T-helper 9 cell (primary cell): ENCODE measurements around the gene TMEM134.
"Not testable (repeated sequence)": the region's sequence is repeated elsewhere in the genome, so short reads cannot be mapped to it uniquely, and the experiment has no call there.

Source experiments
- DNase-seq: peaks from one replicate; pipeline ENCODE4 v3.0.0-alpha.2; 2020

The TMEM134 gene

GRCh38 chr11:67436459-67437081 lies 32.5 kb downstream of the TMEM134 start:
- DNase-seq: peak; percentile 45

DNA sequence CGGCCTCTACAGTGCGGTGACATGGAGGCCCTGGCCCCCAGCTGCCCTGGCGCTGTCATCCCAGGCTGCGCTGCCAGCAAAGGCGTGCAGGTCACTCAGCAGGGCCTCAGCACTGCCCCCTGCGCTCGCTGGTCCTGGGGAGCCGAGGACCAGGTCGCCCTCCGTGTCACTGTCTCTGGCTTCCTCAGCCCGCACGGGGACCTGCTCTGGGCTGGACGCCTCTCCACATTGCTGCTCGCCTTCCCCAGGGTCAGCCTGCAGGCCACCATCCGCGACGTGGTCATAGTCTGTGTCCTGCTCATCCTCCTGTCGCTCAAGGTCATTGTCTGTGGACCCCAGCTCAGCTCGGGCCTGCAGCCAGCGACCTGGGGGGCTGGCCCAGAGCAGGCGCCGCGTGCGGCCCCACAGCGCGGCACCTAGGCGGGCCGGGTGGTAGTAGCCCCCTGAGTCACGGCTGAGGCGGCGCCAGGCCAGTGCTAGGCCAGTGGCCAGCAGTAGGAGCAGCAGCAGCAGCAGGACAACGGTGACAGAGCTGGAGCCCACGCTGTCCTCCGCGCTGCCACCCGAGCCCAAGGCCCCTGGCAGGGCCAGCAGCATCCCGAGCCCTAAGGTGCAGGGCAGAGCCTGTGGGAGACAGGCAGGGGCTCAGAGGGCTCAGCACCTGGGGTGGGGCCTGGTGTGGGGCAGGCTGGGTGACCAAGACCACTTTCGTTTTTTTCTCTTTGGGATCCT lies 33.2 kb downstream of the TMEM134 start:
- no peak for DNase-seq

DNA sequence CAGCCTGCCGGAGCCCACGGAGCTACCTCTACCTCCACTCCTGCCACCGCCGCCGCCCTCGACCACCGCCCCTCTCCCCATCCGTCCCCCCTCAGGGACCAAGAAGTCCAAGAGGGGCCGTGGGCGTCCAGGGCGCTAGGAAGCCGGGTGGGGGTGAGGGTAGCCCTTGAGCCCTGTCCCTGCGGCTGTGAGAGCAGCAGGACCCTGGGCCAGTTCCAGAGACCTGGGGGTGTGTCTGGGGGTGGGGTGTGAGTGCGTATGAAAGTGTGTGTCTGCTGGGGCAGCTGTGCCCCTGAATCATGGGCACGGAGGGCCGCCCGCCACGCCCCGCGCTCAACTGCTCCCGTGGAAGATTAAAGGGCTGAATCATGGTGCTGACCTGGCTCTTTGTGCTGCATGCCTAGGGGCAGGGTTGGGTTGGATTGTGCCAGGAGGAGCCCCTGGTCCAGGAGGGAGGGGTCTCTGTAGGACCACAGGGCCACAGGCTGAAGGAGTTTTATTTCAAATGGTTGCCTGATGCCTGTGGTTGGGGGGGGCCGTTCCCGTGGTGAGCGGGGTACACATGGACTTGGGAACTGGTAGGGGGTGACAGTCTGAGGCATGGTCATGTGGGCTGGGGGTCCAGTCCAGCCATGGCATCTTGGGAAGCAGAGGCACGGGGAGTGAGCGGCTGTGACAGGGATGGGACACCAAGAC lies 33.9 kb downstream of the TMEM134 start:
- DNase-seq: no peak

- DNase-seq: no peak
Measured at GRCh38 chr11:67434395-67434881, 34.6 kb downstream of the TMEM134 start.

- no peak for DNase-seq
Measured at GRCh38 chr11:67433536-67434394, 35.3 kb downstream of the TMEM134 start.

- no peak for DNase-seq
Measured at GRCh38 chr11:67432655-67433349, 36.2 kb downstream of the TMEM134 start.

GRCh38 chr11:67431346-67432249 lies 37.5 kb downstream of the TMEM134 start:
- DNase-seq: no peak

- no peak for DNase-seq
Measured at GRCh38 chr11:67429722-67430121, 39.3 kb downstream of the TMEM134 start.

DNA sequence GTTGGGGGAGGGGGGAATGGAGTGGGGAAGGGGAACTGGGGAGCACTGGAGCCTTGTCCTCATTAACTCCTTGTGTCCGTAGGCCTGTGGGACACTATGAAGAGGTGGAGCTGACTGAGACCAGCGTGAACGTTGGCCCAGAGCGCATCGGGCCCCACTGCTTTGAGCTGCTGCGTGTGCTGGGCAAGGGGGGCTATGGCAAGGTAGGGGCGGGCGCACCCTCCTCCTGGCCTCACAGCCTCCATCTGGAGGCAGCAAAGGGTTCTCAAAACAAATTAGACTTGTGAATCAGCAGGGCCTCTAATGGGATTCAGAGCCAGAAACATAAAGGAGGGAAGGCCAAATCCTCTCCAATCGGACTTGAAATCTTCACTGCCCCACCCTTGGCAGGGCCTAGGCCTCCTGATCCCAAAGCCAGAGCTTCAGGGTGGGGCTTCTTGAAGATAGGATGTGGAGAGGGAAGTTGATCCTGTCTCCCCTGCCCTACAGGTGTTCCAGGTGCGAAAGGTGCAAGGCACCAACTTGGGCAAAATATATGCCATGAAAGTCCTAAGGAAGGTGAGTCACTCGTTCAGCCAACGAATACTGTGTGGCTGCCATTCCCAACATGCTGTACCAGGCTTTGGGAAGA lies 39.9 kb downstream of the TMEM134 start:
- DNase-seq: no peak

- peak; percentile 100 for DNase-seq
Measured at GRCh38 chr11:67428052-67429001, 40.7 kb downstream of the TMEM134 start, which contains the start of gene RPS6KB2. Gene RPS6KB2, plus strand, starts transcription at chr11:67428494. Its CDS starts 52 bp downstream, at chr11:67428546.

- not testable (repeated sequence) for DNase-seq
Measured at GRCh38 chr11:67427364-67427859, 41.6 kb downstream of the TMEM134 start.

GRCh38 chr11:67423891-67424613 lies 45.0 kb downstream of the TMEM134 start:
- no peak for DNase-seq

- DNase-seq: no peak
Measured at GRCh38 chr11:67423466-67423865, 45.6 kb downstream of the TMEM134 start.

DNA sequence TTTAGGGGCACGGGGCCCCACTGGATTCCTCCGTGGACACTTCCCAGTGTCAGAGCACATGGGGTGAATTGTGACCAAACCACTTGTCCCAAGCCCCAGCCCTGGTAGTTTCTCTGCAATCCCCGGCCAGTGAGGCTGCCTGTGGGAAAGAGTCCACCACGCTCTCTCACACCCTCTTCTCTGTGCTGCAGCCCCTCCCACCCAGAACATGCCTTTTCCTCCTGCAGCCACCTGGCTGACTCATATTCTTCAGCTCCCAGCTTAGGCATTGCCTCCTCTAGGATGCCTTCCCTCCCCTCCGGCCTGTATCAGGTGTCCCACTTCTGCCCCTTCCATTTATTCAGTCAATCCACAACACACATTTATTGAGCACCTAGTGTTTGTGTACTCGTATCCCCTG lies 46.2 kb downstream of the TMEM134 start:
- DNase-seq: no peak

DNA sequence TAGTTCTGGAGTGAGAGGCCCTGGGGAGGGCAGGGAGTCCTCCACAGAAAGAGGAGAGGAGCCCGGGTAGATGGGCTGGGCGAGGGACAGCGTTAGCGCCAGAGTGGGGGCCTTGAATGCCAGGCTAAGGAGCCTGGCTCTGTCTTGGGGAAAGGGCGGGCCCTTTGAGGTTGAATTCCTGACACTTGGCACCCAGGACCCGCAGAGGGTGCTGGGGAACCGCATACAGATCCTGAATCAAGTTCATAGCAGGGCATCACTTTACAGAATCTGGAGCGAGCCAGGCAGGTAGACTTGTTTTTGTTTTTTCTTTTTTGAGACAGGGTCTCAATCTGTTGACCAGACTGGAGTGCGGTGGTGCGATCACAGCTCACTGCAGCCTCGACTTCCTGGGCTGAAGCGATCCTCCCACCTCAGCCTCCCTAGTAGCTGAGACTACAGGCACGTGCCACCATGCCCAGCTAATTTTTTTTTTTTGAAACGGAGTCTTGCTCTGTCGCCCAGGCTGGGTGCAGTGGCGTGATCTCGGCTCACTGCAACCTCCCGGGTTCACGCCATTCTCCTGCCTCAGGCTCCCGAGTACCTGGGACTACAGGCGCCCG lies 47.5 kb downstream of the TMEM134 start:
- no peak for DNase-seq

DNA sequence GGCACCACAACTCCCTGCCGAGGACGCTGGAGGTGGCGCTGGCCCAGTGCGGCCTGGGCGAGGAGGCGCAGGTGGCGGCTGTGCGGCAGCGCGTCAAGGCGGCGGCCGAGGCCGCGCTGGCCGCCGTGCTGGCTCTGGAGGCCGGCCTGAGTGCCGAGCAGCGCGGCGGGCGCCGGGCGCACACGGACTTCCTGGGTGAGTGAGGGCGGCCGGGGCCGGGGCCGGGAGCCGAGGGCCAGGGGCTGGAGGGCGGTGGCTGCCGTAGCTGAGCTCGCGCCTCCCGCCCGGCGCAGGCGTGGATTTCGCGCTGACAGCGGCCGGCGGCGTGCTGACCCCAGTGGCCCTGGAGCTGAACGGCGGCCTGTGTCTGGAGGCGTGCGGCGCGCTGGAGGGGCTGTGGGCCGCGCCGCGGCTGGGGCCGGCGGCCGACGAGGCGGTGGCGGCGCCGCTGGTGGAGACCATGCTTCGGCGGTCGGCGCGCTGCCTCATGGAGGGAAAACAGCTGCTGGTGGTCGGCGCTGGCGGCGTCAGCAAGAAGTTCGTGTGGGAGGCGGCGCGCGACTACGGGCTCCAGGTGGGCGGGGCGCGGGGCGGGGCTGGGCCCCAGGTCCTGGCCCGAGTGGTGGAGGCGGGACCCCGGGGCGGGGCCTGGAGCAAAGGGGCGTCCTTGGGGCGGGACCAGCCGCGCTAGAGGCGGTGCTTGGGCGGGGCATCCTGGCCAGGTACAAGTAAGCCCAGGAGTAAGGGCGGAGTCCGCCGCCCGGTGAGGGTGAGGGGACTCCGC lies 48.2 kb downstream of the TMEM134 start:
- DNase-seq: peak; percentile 99

DNA sequence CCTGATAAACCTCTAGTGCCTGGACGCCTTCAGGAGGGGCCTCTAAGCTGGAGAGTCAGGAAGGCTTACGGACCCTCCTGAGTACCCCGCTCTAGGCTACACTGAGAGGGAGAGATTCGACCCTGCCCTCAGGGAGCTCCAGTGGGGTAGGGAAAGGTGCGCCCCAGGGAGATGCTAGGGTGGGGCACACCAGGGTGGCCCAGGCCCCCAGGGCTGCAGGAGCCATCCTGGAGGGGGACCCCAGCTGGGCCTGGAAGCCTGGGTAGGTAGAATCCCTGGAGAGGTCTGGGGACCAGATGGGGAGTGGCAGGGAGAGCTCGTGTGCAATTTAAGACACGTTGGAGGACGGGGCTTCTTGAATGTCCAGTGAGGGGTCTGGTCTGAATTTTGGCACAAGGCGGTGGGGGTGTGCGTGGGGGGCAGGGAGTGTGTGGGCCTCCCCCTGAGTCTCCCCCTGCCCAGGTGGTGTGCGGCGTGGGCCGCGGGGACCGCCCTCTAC lies 48.9 kb downstream of the TMEM134 start:
- DNase-seq: no peak
